Endothelial cell of umbilical vein (primary cell): Measurements from ENCODE around the gene VPS35L. TPM values are rescaled to one million over a fixed set of nuclear protein-coding genes. Genes with fewer than 3 reads are reported as not detected.

Experiments
- BruUV-seq: library from RNA; stranded (reverse); fragments of 400-500 nt; replicated peaks from 2 replicates; lab custom pipeline; 2021; lab: Mats Ljungman, UMichigan
- CTCF ChIA-PET: fragments of 300-600, 350-600 bp; sonication (Branson Sonifier 250); formaldehyde crosslinking; loops from one replicate; lab custom pipeline; 2021; ENCODE audit warnings: antibody characterized with exemption, inconsistent platforms; lab: Charles Lee
- POLR2A ChIA-PET: fragments of 300-600, 350-600 bp; sonication (Branson Sonifier 250); formaldehyde crosslinking; loops from one replicate; lab custom pipeline; 2021; ENCODE audit warnings: antibody characterized with exemption, inconsistent platforms; lab: Charles Lee
- DNase-seq: peaks from one replicate; pipeline ENCODE4 v3.0.0-alpha.2; 2011; ENCODE audit warnings: low read depth, low spot score
- FAIRE-seq: peaks from 2 replicates; lab custom pipeline; 2011; peaks lifted over from hg19 to GRCh38; lab: Jason Lieb, UNC
- H2AFZ ChIP-seq: 2 replicates; pipeline ENCODE4 v1.6.0; 2012; ENCODE audit warnings: low read depth, low read length, control low read depth, inconsistent platforms
- H3K27ac ChIP-seq: 2 replicates; pipeline ENCODE4 v1.5.1; 2011; ENCODE audit warnings: low read depth, mild to moderate bottlenecking, control low read depth, low read length, moderate library complexity; ENCODE audit not compliant: insufficient read depth
- H3K27me3 ChIP-seq, 2 experiments: 2 replicates each; pipeline versions ENCODE4 v1.6.0 to v1.6.1; 2011; ENCODE audit warnings: low read length in 2 of 2, mixed read lengths in 1 of 2; ENCODE audit not compliant: control insufficient read depth in 2 of 2, insufficient read depth in 2 of 2
- H3K36me3 ChIP-seq, 2 experiments: 2 replicates in 1 of 2; 3 replicates in 1 of 2; pipeline ENCODE4 v1.5.1; 2011; ENCODE audit warnings: low read length in 2 of 2, mild to moderate bottlenecking in 1 of 2, moderate library complexity in 1 of 2; ENCODE audit not compliant: control insufficient read depth in 2 of 2, insufficient read depth in 2 of 2; ENCODE audit errors: extremely low read depth in 1 of 2
- H3K4me1 ChIP-seq: 3 replicates; pipeline ENCODE4 v1.5.1; 2011; ENCODE audit warnings: mild to moderate bottlenecking, low read length; ENCODE audit not compliant: control insufficient read depth, insufficient read depth; ENCODE audit errors: extremely low read depth
- H3K4me2 ChIP-seq: 2 replicates; pipeline ENCODE4 v1.6.1; 2011; ENCODE audit warnings: low read length, control low read depth, mixed read lengths; ENCODE audit not compliant: insufficient read depth
- H3K4me3 ChIP-seq, 3 experiments: fragments of 200-600 bp in 1 of 3; sonication (generic), shearing (Covaris generic) in 1 of 3; replicated peaks in 1 of 3; 2 replicates each; pipeline ENCODE4 v1.5.1; 2011 to 2016; ENCODE audit warnings: control low read depth in 3 of 3, low read length in 3 of 3, mild to moderate bottlenecking in 2 of 3, inconsistent platforms in 1 of 3, low read depth in 1 of 3, moderate library complexity in 1 of 3; ENCODE audit not compliant: insufficient read depth in 1 of 3
- H3K79me2 ChIP-seq: 2 replicates; pipeline ENCODE4 v1.6.0; 2012; ENCODE audit warnings: low read length, inconsistent platforms; ENCODE audit not compliant: control insufficient read depth, insufficient read depth
- H3K9ac ChIP-seq: replicated peaks from 2 replicates; pipeline ENCODE3; 2011; ENCODE audit warnings: low read length, control low read depth; ENCODE audit not compliant: insufficient read depth; ENCODE audit errors: extremely low read depth
- H3K9me1 ChIP-seq: replicated peaks from 3 replicates; pipeline ENCODE4 v1.6.0; 2011; ENCODE audit warnings: mild to moderate bottlenecking, low read length; ENCODE audit not compliant: control insufficient read depth, insufficient read depth; ENCODE audit errors: extremely low read depth
- H3K9me3 ChIP-seq: replicated peaks from 2 replicates; pipeline ENCODE4 v1.5.1; 2012; ENCODE audit warnings: low read length, inconsistent platforms; ENCODE audit not compliant: control insufficient read depth, insufficient read depth
- H4K20me1 ChIP-seq: replicated peaks from 2 replicates; pipeline ENCODE3; 2011; ENCODE audit warnings: mild to moderate bottlenecking, low read length; ENCODE audit not compliant: control insufficient read depth, insufficient read depth; ENCODE audit errors: extremely low read depth
- EZH2 ChIP-seq: IDR thresholded peaks from 2 replicates; pipeline ENCODE4 v1.6.1; 2012; ENCODE audit warnings: borderline replicate concordance, low read depth, mild to moderate bottlenecking, moderate library complexity, low read length, inconsistent platforms; ENCODE audit not compliant: severe bottlenecking
- FOS ChIP-seq: IDR thresholded peaks from 2 replicates; pipeline ENCODE4 v1.6.1; 2011; ENCODE audit warnings: mild to moderate bottlenecking, low read length, moderate library complexity, borderline replicate concordance; ENCODE audit not compliant: insufficient read depth
- GATA2 ChIP-seq: IDR thresholded peaks from 2 replicates; pipeline ENCODE4 v1.7.0; 2011; ENCODE audit warnings: low read depth, mild to moderate bottlenecking, moderate library complexity, mixed read lengths, low read length; ENCODE audit not compliant: insufficient read length, insufficient read depth
- JUN ChIP-seq: IDR thresholded peaks from 2 replicates; pipeline ENCODE4 v1.6.1; 2011; ENCODE audit warnings: borderline replicate concordance, low read depth; ENCODE audit not compliant: insufficient read length, insufficient read depth
- MAX ChIP-seq: IDR thresholded peaks from 2 replicates; pipeline ENCODE4 v1.6.1; 2011; ENCODE audit not compliant: insufficient read depth, insufficient read length
- MYC ChIP-seq: IDR thresholded peaks from one replicate; pipeline ENCODE4 v1.6.1; 2011; ENCODE audit warnings: mild to moderate bottlenecking, low read depth, low read length
- POLR2A ChIP-seq: IDR thresholded peaks from 2 replicates; pipeline ENCODE4 v1.6.1; 2012; ENCODE audit warnings: low read depth, mild to moderate bottlenecking, control low read depth, low read length
- POLR2AphosphoS5 ChIP-seq: IDR thresholded peaks from 2 replicates; pipeline ENCODE4 v1.6.1; 2012; ENCODE audit warnings: low read depth, mild to moderate bottlenecking, control low read depth, low read length, moderate library complexity; ENCODE audit not compliant: insufficient read depth
- dilution Hi-C: fragments of 300-500 bp; cut with MboI; formaldehyde crosslinking; loops from one replicate; pipeline ENCODE4 v1.15.0; 2019; ENCODE audit warnings: low sequenced_read_pairs; ENCODE audit not compliant: extremely low pct_ligation_motif_present
- intact Hi-C: fragments of 100-400 bp; cut with micrococcal nuclease; formaldehyde crosslinking; loops from one replicate; pipeline ENCODE4 v1.10.0; 2022
- polyA plus RNA-seq, 4 experiments: library from polyadenylated mRNA; depleted of rRNA in 3 of 4; stranded (reverse) in 3 of 4; unstranded in 1 of 4; fragments of >200 nt; gene quantifications; 2 replicates each; pipeline versions ENCODE4 v1.2.1 to v1.2.3, GENCODE V29; 2011 to 2012; ENCODE audit warnings: missing spikeins in 1 of 4
- total RNA-seq: library from RNA; stranded (reverse); gene quantifications from 2 replicates; pipeline ENCODE4 v1.2.3, GENCODE V29; 2021
- TF ChIP-seq, protein P1 (sequence below), 2 donors: IDR thresholded peaks; 1 replicate in 1 of 2; 2 replicates in 1 of 2; pipeline ENCODE4 v1.5.1; 2011; ENCODE audit warnings: low read length in 2 of 2, mild to moderate bottlenecking in 2 of 2, moderate library complexity in 2 of 2, control low read depth in 1 of 2, inconsistent platforms in 1 of 2, low read depth in 1 of 2; ENCODE audit not compliant: insufficient read depth in 1 of 2; ENCODE audit errors: extremely low read depth in 1 of 2

VPS35L gene
- total and polyA plus RNA-seq, 2 donors (not counting 3 experiments of a cell fraction or from before 2014, with no cell fraction given) = 49.1 to 91.1 TPM

DNA sequence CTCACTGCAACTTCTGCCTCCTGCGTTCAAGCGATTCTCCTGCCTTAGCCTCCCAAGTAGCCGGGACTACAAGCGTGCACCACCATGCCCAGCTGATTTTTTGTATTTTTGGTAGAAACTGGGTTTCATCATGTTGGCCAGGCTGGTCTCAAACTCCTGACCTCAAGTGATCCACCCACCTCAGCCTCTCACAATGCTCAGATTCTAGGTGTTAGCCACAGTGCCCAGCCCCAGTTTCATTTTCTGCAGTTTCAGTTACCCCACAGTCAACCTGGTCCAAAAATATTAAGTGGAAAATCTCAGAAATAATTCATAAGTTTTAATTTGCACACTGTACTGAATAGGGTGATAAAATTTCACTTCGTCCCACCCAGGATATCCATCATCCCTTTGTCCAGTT, 133.8 kb downstream of the VPS35L start:
- Histone ChIP-seq H3K9me1 (no peaks in the 10 kb centered on the region), H4K20me1 (no peaks in the 10 kb centered on the region), H3K4me3 (no peak overlapping the region), H2AFZ (no peak overlapping the region), H3K79me2 (no peaks in the 10 kb centered on the region), H3K9me3 (no peaks in the 10 kb centered on the region), H3K27ac (no peak overlapping the region), H3K27me3 (no peaks in the 10 kb centered on the region), H3K36me3 (peaks cover 9 to 17% of the 10 kb centered on the region in 2 experiments), H3K4me1 (no peaks in the 10 kb centered on the region), H3K4me2 (no peak overlapping the region), H3K9ac (no peak overlapping the region)
- no peak for TF ChIP-seq GATA2
- TF ChIP-seq, protein P1, sequence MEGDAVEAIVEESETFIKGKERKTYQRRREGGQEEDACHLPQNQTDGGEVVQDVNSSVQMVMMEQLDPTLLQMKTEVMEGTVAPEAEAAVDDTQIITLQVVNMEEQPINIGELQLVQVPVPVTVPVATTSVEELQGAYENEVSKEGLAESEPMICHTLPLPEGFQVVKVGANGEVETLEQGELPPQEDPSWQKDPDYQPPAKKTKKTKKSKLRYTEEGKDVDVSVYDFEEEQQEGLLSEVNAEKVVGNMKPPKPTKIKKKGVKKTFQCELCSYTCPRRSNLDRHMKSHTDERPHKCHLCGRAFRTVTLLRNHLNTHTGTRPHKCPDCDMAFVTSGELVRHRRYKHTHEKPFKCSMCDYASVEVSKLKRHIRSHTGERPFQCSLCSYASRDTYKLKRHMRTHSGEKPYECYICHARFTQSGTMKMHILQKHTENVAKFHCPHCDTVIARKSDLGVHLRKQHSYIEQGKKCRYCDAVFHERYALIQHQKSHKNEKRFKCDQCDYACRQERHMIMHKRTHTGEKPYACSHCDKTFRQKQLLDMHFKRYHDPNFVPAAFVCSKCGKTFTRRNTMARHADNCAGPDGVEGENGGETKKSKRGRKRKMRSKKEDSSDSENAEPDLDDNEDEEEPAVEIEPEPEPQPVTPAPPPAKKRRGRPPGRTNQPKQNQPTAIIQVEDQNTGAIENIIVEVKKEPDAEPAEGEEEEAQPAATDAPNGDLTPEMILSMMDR (IDR thresholded peaks at IDR 0.05; ENCODE audit: extremely low read depth in 1 of 2, insufficient read depth in 1 of 2, low read depth in 1 of 2, low read length in 2 of 2) = no peak
- TF ChIP-seq POLR2A = no peak
- no peak for TF ChIP-seq JUN
- TF ChIP-seq POLR2AphosphoS5 = no peak
- ChIA-PET POLR2A (no interaction called here), CTCF (no interaction called here)
- FAIRE-seq = no peak
- no TSS peak for BruUV-seq
- no peak for DNase-seq
- intact Hi-C loops (no loop called here), dilution Hi-C loops (no loop called here)

DNA sequence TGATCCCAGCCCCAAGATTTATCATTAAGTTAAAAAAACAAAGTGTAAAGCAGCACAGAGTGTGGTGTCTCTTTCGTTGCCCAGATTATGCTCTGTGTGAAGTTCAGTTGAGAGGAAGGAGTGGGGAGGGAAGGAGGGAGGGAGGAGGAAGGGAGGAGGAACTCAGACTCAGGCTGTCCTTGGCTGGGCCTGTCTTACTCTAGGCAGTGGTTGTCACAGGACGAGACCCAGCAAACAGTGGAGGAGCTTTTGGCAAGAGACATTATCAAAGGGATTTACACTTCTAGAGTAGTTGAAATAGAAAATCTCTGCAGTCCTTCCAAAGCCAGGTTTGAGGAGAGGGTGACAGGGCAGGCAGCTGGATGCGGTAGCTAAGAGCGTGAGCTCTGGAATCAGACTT, 134.7 kb downstream of the VPS35L start:
- no peaks in the 10 kb centered on the region for H3K4me1 ChIP-seq
- no peak overlapping the region for H2AFZ ChIP-seq
- no peak for FAIRE-seq
- no peak for TF ChIP-seq EZH2
- no peak for TF ChIP-seq MAX
- TF ChIP-seq, protein P1 (IDR thresholded peaks at IDR 0.05; ENCODE audit: extremely low read depth in 1 of 2, insufficient read depth in 1 of 2, low read depth in 1 of 2, low read length in 2 of 2) = no peak
- TF ChIP-seq POLR2A = no peak
- TF ChIP-seq FOS = no peak
- TF ChIP-seq GATA2 = no peak
- no peak for TF ChIP-seq MYC
- no peak for TF ChIP-seq POLR2AphosphoS5
- no peak for TF ChIP-seq JUN
- peak; percentile 8 for DNase-seq
- peaks cover 9 to 11% of the 10 kb centered on the region in 2 experiments for H3K36me3 ChIP-seq
- no peak overlapping the region for H3K9ac ChIP-seq
- no peak overlapping the region for H3K4me2 ChIP-seq
- BruUV-seq = no TSS peak
- no peaks in the 10 kb centered on the region for H3K9me1 ChIP-seq
- intact Hi-C loops (loop anchor here (10.0 kb wide), 1 partner anchor 85 kb away; no protein-coding TSS in a partner anchor), dilution Hi-C loops (no loop called here)
- no peak overlapping the region for H3K4me3 ChIP-seq
- POLR2A ChIA-PET = no interaction called here
- no peak overlapping the region for H3K27ac ChIP-seq
- H3K79me2 ChIP-seq = no peaks in the 10 kb centered on the region
- no peaks in the 10 kb centered on the region for H3K27me3 ChIP-seq
- no peaks in the 10 kb centered on the region for H3K9me3 ChIP-seq
- no peaks in the 10 kb centered on the region for H4K20me1 ChIP-seq
- CTCF ChIA-PET = interaction anchor here (1.2 to 1.4 kb wide), 2 partner anchors 89 to 197 kb away, joined by 3 to 4 read pairs; no protein-coding TSS in a partner anchor
